Subcutaneous abdominal adipose tissue (tissue), 5 donors: ENCODE results near the gene KCNK7.

Experiments
- H3K27ac ChIP-seq: one replicate; pipeline ENCODE4 v1.7.0; 2013; ENCODE audit warnings: low read depth, mild to moderate bottlenecking, inconsistent platforms, low read length, moderate library complexity
- H3K27me3 ChIP-seq, 5 donors: one replicate each; pipeline ENCODE4 v1.7.0; 2013; ENCODE audit warnings: low read length in 5 of 5, inconsistent platforms in 1 of 5; ENCODE audit not compliant: control insufficient read depth in 5 of 5, insufficient read depth in 4 of 5
- H3K36me3 ChIP-seq, 5 donors: one replicate each; pipeline ENCODE4 v1.7.0; 2013; ENCODE audit warnings: low read length in 5 of 5; ENCODE audit not compliant: control insufficient read depth in 5 of 5, insufficient read depth in 5 of 5
- H3K4me1 ChIP-seq, 5 donors: one replicate each; pipeline ENCODE4 v1.7.0; 2013; ENCODE audit warnings: low read length in 5 of 5, mild to moderate bottlenecking in 3 of 5, moderate library complexity in 1 of 5; ENCODE audit not compliant: control insufficient read depth in 5 of 5, insufficient read depth in 5 of 5
- H3K4me3 ChIP-seq, 5 donors: one replicate each; pipeline ENCODE4 v1.7.0; 2013; ENCODE audit warnings: low read length in 5 of 5, low read depth in 1 of 5
- H3K9ac ChIP-seq, 5 donors: one replicate each; pipeline ENCODE4 v1.7.0; 2013; ENCODE audit warnings: low read length in 5 of 5, mild to moderate bottlenecking in 4 of 5, moderate library complexity in 3 of 5
- H3K9me3 ChIP-seq, 5 donors: one replicate each; pipeline ENCODE4 v1.7.0; 2013; ENCODE audit warnings: low read length in 5 of 5; ENCODE audit not compliant: control insufficient read depth in 5 of 5
- donor health status: healthy.
- donor health status: healthy.
- donor health status: healthy.
- donor health status: healthy.
- donor health status: healthy.

KCNK7 gene

DNA sequence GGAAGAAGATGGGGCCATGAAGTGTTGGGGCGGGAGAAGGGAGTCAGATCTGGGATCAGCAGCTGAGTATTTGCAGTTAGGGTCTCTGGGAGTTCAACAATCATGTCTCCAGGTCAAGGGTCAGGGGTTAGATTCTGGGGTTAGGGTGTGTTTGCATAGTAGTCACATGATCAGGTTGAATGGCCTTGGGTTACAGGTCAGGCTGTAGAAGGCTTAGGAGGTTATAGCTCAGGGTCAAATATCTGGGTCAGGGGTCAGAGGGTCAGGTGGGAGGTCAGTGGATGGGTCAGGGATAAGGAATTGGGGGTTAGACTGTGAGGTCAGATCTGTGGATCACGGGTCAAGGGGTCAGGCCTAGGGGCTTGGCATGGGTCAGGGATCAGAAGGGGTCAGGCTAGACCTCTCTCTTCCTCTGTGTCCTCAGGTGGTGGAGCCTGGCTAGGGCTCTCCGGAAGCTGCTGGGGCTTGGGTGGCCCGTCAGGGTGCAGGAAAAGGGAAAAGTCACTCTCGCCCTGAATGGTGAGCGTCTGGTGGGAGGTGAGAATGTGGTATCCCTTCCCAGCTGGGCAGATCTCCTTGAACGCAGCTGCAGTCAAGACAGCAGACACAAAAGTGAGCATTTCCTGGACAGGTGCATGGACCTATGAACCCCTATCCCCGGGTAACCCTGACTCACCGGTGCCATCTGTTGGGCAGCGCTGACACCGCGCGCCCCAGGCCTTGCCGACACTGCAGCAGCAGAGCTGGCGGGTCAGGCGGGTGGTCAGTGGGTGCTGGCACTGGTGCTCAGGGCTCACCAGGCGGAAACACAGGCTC, 43.8 kb downstream of the KCNK7 start:
- H3K27me3 ChIP-seq = no peaks in the 10 kb centered on the region
- peaks cover 0 to 46% (median 27%) of the 10 kb centered on the region in 5 donors for H3K36me3 ChIP-seq
- peaks cover 3 to 36% (median 30%) of the 10 kb centered on the region in 5 donors for H3K4me1 ChIP-seq
- no peaks in the 10 kb centered on the region for H3K9me3 ChIP-seq
- H3K4me3 ChIP-seq = no peak overlapping the region
- H3K27ac ChIP-seq = no peak overlapping the region
- no peak overlapping the region for H3K9ac ChIP-seq

DNA sequence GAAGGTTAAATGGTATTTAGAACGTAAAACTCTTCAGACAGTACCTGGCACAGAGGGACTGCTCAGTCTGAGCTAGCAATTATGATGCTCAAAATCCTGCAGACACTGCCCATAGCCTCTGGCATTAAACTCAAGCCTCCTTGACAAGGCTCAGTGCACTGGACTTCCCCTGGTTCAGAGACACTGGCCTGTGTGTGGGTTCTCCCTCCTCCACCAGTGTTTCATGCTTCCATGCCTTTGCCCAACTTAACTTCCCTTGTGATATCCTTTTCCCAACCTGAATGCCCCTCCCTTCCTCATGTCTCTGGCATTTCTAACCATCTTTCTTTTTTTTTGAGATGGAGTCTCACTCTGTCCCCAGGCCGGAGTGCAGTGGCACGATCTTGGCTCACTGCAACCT, 46.5 kb downstream of the KCNK7 start:
- H3K36me3 ChIP-seq = peaks cover 0 to 53% (median 34%) of the 10 kb centered on the region in 5 donors
- no peak overlapping the region for H3K9ac ChIP-seq
- H3K9me3 ChIP-seq = no peaks in the 10 kb centered on the region
- no peak overlapping the region for H3K4me3 ChIP-seq
- no peaks in the 10 kb centered on the region for H3K27me3 ChIP-seq
- peaks cover 0 to 23% (median 6%) of the 10 kb centered on the region in 5 donors for H3K4me1 ChIP-seq
- H3K27ac ChIP-seq = no peak overlapping the region

DNA sequence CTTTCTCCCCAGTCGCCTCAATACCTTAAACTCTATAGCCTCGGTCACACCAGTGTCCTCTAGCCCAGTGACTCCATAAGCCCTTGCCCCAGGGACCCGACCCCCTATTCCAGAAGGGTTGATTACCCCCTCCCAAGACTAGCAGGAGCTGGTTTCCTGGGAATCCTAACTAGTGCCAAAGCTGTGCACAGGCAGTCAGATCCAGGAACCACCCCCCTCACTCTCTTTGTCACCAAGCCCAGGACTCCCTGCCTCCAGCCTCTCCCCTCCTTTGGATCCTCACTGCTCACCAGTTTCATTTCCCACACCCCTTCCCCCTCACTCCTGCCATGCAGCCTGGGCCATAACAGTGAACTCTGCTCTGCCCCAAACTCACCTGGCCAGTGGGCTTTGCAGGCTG, 47.2 kb downstream of the KCNK7 start:
- no peak overlapping the region for H3K27ac ChIP-seq
- H3K9ac ChIP-seq = no peak overlapping the region
- H3K36me3 ChIP-seq = peaks cover 0 to 53% (median 35%) of the 10 kb centered on the region in 5 donors
- peaks cover 0 to 19% (median 6%) of the 10 kb centered on the region in 5 donors for H3K4me1 ChIP-seq
- no peaks in the 10 kb centered on the region for H3K27me3 ChIP-seq
- H3K9me3 ChIP-seq = no peaks in the 10 kb centered on the region
- H3K4me3 ChIP-seq = no peak overlapping the region

DNA sequence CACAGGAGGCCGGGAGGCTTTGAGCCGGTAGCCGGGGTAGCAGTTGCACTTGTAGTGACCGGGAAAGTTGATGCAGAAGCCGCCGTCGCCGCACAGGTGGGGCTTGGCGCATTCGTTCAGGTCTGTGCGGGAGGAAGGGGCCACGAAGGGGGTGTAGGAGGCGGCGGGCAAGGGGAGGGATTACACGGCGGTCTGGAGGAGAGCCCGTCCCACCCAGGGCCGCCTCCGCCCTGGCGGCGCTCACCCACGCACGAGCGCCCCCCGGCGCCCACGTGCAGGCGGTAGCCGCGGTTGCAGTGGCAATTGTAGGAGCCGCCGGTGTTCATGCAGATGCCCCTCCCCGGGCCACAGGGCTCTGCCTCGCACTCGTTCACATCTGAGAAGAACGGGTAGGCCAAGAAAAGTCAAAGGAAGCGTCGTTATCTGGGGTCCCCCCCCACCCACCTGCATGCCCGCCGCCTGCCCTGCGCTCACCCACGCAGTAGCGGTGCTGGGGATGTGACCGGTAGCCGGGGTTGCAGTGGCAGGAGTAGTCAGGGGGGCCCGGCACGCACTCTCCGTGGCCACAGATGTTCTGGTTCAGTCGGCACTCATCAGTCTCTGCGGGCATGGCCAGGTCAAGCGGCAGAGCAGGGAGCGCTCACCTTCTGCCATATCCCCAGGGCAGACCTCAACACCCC, 48.0 kb downstream of the KCNK7 start:
- H3K27ac ChIP-seq = no peak overlapping the region
- H3K36me3 ChIP-seq = peaks cover 0 to 57% (median 37%) of the 10 kb centered on the region in 5 donors

DNA sequence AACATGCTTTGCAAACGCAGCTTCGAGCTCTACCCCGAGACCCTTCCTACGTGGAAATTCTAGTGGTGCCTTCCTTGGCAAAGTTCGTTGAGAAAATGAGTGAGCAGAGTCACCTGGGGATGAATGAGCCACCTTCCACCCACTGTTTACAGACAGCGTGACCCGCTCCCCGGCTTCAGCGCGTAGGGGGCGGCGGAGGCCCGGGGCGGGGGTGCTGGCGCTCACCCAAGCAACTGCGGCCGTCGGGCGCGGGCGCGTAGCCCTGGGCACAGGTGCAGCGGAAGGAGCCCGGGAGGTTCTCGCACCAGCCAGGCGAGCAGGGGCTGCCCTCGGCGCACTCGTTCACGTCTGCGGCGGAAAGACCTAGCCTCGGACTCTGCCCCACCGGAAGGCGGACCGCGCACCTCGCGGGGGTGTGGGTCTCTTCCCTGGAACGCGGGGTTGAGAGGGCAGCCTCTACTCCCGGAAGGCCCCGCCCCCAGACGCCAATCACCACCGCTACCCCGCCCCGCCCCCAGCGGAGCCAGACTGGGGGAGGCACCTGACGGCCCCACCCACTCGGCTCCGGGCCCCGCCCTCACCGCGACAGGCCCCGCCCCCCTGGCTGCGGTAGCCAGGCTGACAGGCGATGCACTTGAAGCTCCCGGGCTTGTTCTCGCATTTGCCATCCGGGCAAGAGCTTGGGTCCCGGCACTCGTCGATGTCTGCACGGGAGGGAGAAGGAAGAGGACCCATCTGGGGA, 49.2 kb downstream of the KCNK7 start:
- peaks cover 0 to 47% (median 26%) of the 10 kb centered on the region in 5 donors for H3K36me3 ChIP-seq
- H3K4me1 ChIP-seq = peaks cover 0 to 16% (median 3%) of the 10 kb centered on the region in 5 donors
- H3K27me3 ChIP-seq = no peaks in the 10 kb centered on the region
- H3K4me3 ChIP-seq = peak overlapping the region in 1 of 5 donors; percentile 51
- no peak overlapping the region for H3K9ac ChIP-seq
- H3K27ac ChIP-seq = no peak overlapping the region
- H3K9me3 ChIP-seq = no peaks in the 10 kb centered on the region

More for the DNA sequence above, 48.0 kb downstream of the KCNK7 start:
- no peak overlapping the region for H3K4me3 ChIP-seq
- H3K9ac ChIP-seq = no peak overlapping the region
- H3K9me3 ChIP-seq = no peaks in the 10 kb centered on the region
- no peaks in the 10 kb centered on the region for H3K27me3 ChIP-seq
- H3K4me1 ChIP-seq = peaks cover 0 to 17% (median 4%) of the 10 kb centered on the region in 5 donors

DNA sequence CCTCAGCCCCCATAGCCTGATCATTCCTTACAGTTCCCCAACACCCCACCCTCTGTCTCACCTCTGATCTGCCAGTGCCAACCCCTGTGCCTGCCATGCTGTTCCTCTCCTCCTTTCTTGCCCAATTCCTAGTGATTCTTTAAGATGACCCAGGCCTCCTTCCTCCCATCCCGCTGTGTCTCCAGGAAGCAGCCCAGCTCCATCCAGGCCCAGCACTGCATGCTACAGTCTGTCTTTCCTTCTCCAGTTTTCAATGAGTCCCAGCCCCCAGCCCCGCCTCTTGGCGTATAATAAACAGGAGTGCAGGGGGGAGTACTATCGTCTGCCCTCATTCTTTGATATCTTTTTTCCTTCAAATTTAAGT, 49.8 kb downstream of the KCNK7 start:
- no peak overlapping the region for H3K9ac ChIP-seq

More for the DNA sequence above, 49.8 kb downstream of the KCNK7 start:
- Histone ChIP-seq H3K9me3 (no peaks in the 10 kb centered on the region), H3K36me3 (peaks cover 0 to 41% (median 20%) of the 10 kb centered on the region in 5 donors), H3K27ac (no peak overlapping the region), H3K4me3 (no peak overlapping the region), H3K27me3 (no peaks in the 10 kb centered on the region), H3K4me1 (peaks cover 0 to 21% (median 9%) of the 10 kb centered on the region in 5 donors)
